Small intestine (tissue), 7 donors: ENCODE data around the gene ALDH8A1. TPM values are rescaled to one million over a fixed set of nuclear protein-coding genes. Genes with fewer than 3 reads are reported as not detected.

ENCODE experiments used
- DNase-seq, 2 donors: peaks; one replicate each; pipeline versions ENCODE4 v3.0.0 to v3.0.0-alpha.2; 2013
- FAIRE-seq: peaks from 2 replicates; lab custom pipeline; 2012; peaks lifted over from hg19 to GRCh38; lab: Jason Lieb, UNC
- H3K27ac ChIP-seq, 3 donors: one replicate each; pipeline ENCODE4 v1.5.1; 2013; ENCODE audit warnings: low read length in 2 of 3, mild to moderate bottlenecking in 2 of 3, control low read depth in 1 of 3, inconsistent platforms in 1 of 3, low read depth in 1 of 3, moderate library complexity in 1 of 3
- H3K27me3 ChIP-seq, 3 donors: one replicate each; pipeline ENCODE4 v1.6.1; 2013; ENCODE audit warnings: low read length in 3 of 3, inconsistent platforms in 1 of 3; ENCODE audit not compliant: control insufficient read depth in 3 of 3, insufficient read depth in 3 of 3
- H3K36me3 ChIP-seq, 3 donors: one replicate each; pipeline ENCODE4 v1.6.1; 2013; ENCODE audit warnings: low read length in 3 of 3, inconsistent platforms in 1 of 3, low read depth in 1 of 3, mild to moderate bottlenecking in 1 of 3, moderate library complexity in 1 of 3; ENCODE audit not compliant: control insufficient read depth in 3 of 3, insufficient read depth in 2 of 3
- H3K4me1 ChIP-seq, 3 donors: one replicate each; pipeline ENCODE4 v1.6.1; 2013; ENCODE audit warnings: low read length in 2 of 3, inconsistent platforms in 1 of 3, low read depth in 1 of 3, mild to moderate bottlenecking in 1 of 3, moderate library complexity in 1 of 3; ENCODE audit not compliant: control insufficient read depth in 3 of 3, insufficient read depth in 2 of 3
- H3K4me3 ChIP-seq, 3 donors: one replicate each; pipeline ENCODE4 v1.5.1; 2013; ENCODE audit warnings: low read length in 3 of 3, control low read depth in 1 of 3, inconsistent platforms in 1 of 3, low read depth in 1 of 3, mild to moderate bottlenecking in 1 of 3, moderate library complexity in 1 of 3
- H3K9me3 ChIP-seq, 2 donors: one replicate each; pipeline ENCODE4 v1.6.1; 2013; ENCODE audit warnings: low read depth in 1 of 2, low read length in 1 of 2; ENCODE audit not compliant: control insufficient read depth in 2 of 2, insufficient read depth in 1 of 2
- WGBS, 3 donors: extraction: QIAGEN DNeasy Blood & Tissue Kit; methylation state at CpG; one replicate each; pipeline ENCODE4 v1.1.7; 2013; 5-methylcytosine and 5-hydroxymethylcytosine counted together
- polyA plus RNA-seq, 4 donors: library from polyadenylated mRNA; stranded (reverse) in 3 of 4; unstranded in 1 of 4; fragments of 200-250 nt in 3 of 4; fragments of 120-200 nt in 1 of 4; gene quantifications; one replicate each; pipeline versions ENCODE4 v1.2.1 to v1.2.3, GENCODE V29; 2013
- donor health status: healthy with polysubstance abuse.
- donor health status: control.
- donor health status: control.
- donor health status: Bipolar disorder and iron deficiency.
- donor health status: healthy.

ALDH8A1 gene
- polyA plus RNA-seq, 4 donors, result 0.15 to 1.1 (median 0.21) TPM

- peak overlapping the region in 1 of 3 donors; percentile 66 for H3K27ac ChIP-seq
These were observed 79.0 kb downstream of the ALDH8A1 start for GRCh38 chr6:134870677-134871498.

GRCh38 chr6:134868812-134869211, 81.1 kb downstream of the ALDH8A1 start:
- no peak for FAIRE-seq
- 75 to 93% (median 89%) methylated on average over 3 of the region's 3 CpGs for WGBS, 3 donors
- no peak for DNase-seq
- Histone ChIP-seq H3K4me3 (no peak overlapping the region), H3K27me3 (no peaks in the 10 kb centered on the region), H3K9me3 (peaks cover 0 to 5% of the 10 kb centered on the region in 2 donors), H3K27ac (no peak overlapping the region), H3K36me3 (no peaks in the 10 kb centered on the region), H3K4me1 (no peaks in the 10 kb centered on the region)

More at GRCh38 chr6:134870677-134871498, 79.0 kb downstream of the ALDH8A1 start:
- Histone ChIP-seq H3K4me1 (no peaks in the 10 kb centered on the region), H3K36me3 (no peaks in the 10 kb centered on the region), H3K27me3 (no peaks in the 10 kb centered on the region), H3K4me3 (no peak overlapping the region), H3K9me3 (peaks cover 0 to 20% of the 10 kb centered on the region in 2 donors)
- no peak for FAIRE-seq
- WGBS, 3 donors, result 40 to 56% (median 41%) methylated on average over 9 of the region's 9 CpGs
- DNase-seq, result peak in 1 of 2 donors; percentile 18

Other genes starting within 250 kb of the ALDH8A1 start
- gene HBS1L, start 104.7 kb upstream of the ALDH8A1 start, polyA plus RNA-seq, result 10 to 100 TPM; 23.0 to 39.2 (median 30.7) TPM
- 10 to 100 TPM in 2 of 4 donors, 1 to 10 TPM in 2; 1.6 to 19.8 (median 7.4) TPM for gene MYB, start 231.2 kb upstream of the ALDH8A1 start, polyA plus RNA-seq